T-helper 1 cell treated with Interleukin-12 subunit alpha and Interleukin-12 subunit beta and Interleukin-4 antibody, amounts not matched to agents 30 ng/mL and 1 ng/mL, for 36 hours (primary cell): ENCODE data around the gene PHLDB3. TPM values are rescaled to one million over a fixed set of nuclear protein-coding genes. Genes with fewer than 3 reads are reported as not detected.

ENCODE experiments used
- total RNA-seq: library from RNA; stranded (reverse); gene quantifications from 2 replicates; pipeline ENCODE4 v1.2.3, GENCODE V29; 2022

The PHLDB3 gene
- total RNA-seq, 1 donor from 2014 or later, result 23.8 TPM

Other genes with a start within 250 kb of the PHLDB3 start
- gene PSG9, start 235.2 kb downstream of the PHLDB3 start, total RNA-seq, result not detected in 2 replicates
- not detected in 2 replicates for gene CD177, start 151.1 kb downstream of the PHLDB3 start, total RNA-seq
- gene TEX101, start 89.9 kb downstream of the PHLDB3 start, total RNA-seq, result not detected in 2 replicates
- 0.81 and 0.85 TPM in 2 replicates for gene LYPD3, start 39.1 kb downstream of the PHLDB3 start, total RNA-seq
- gene ETHE1, start 22.5 kb upstream of the PHLDB3 start, total RNA-seq, result 62.8 and 64.6 TPM in 2 replicates
- 4.2 and 4.4 TPM in 2 replicates for gene ZNF575, start 28.4 kb upstream of the PHLDB3 start, total RNA-seq
- 28.6 and 30.5 TPM in 2 replicates for gene XRCC1, start 70.8 kb upstream of the PHLDB3 start, total RNA-seq
- gene PINLYP, start 71.1 kb upstream of the PHLDB3 start, total RNA-seq, result 3.8 and 4.1 TPM in 2 replicates
- 22.0 and 23.1 TPM in 2 replicates for gene IRGQ, start 91.4 kb upstream of the PHLDB3 start, total RNA-seq
- 19.2 and 20.8 TPM in 2 replicates for gene ZNF576, start 91.8 kb upstream of the PHLDB3 start, total RNA-seq
- 0.37 and 0.41 TPM in 2 replicates for gene SRRM5, start 107.3 kb upstream of the PHLDB3 start, total RNA-seq
- gene ZNF428, start 114.9 kb upstream of the PHLDB3 start, total RNA-seq, result 23.9 and 27.6 TPM in 2 replicates
- gene CADM4, start 135.1 kb upstream of the PHLDB3 start, total RNA-seq, result 0.32 and 0.34 TPM in 2 replicates
- 19.7 and 21.6 TPM in 2 replicates for gene PLAUR, start 165.4 kb upstream of the PHLDB3 start, total RNA-seq
- not detected in 2 replicates for gene IRGC, start 211.3 kb upstream of the PHLDB3 start, total RNA-seq